Ovary (tissue), 3 donors: Measurements from ENCODE around the gene NADSYN1.

Source experiments
- EP300 ChIP-seq: sonication (generic); formaldehyde crosslinking; IDR thresholded peaks from one replicate; pipeline ENCODE4 v1.6.1; 2017; ENCODE audit warnings: antibody characterized with exemption
- POLR2A ChIP-seq: fragments of 450-650 bp; IDR thresholded peaks from one replicate; pipeline ENCODE4 v1.6.1; 2017; ENCODE audit warnings: antibody characterized with exemption, mild to moderate bottlenecking, moderate library complexity
- TF ChIP-seq, protein P1 (sequence below), 3 donors: fragments of 450-650 bp in 2 of 3; fragments of 200-600 bp in 1 of 3; IDR thresholded peaks; one replicate each; pipeline versions ENCODE4 v1.5.1 to v1.8.0; 2016 to 2022; ENCODE audit warnings: antibody characterized with exemption in 3 of 3, mild to moderate bottlenecking in 1 of 3
- donor health status: DM: no; HTN: no; CAD: no.

GRCh38 chr11:71530602-71531001 lies 77.6 kb downstream of the NADSYN1 start:
- no peak for TF ChIP-seq POLR2A
- TF ChIP-seq, protein P1, sequence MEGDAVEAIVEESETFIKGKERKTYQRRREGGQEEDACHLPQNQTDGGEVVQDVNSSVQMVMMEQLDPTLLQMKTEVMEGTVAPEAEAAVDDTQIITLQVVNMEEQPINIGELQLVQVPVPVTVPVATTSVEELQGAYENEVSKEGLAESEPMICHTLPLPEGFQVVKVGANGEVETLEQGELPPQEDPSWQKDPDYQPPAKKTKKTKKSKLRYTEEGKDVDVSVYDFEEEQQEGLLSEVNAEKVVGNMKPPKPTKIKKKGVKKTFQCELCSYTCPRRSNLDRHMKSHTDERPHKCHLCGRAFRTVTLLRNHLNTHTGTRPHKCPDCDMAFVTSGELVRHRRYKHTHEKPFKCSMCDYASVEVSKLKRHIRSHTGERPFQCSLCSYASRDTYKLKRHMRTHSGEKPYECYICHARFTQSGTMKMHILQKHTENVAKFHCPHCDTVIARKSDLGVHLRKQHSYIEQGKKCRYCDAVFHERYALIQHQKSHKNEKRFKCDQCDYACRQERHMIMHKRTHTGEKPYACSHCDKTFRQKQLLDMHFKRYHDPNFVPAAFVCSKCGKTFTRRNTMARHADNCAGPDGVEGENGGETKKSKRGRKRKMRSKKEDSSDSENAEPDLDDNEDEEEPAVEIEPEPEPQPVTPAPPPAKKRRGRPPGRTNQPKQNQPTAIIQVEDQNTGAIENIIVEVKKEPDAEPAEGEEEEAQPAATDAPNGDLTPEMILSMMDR (IDR thresholded peaks at IDR 0.05) = no peak
- no peak for TF ChIP-seq EP300
